Liver (tissue), 9 donors: ENCODE results near the gene DNAH10. TPM values are rescaled to one million over a fixed set of nuclear protein-coding genes. Genes with fewer than 3 reads are reported as not detected.

ENCODE experiments used
- DNase-seq: peaks from one replicate; pipeline ENCODE4 v3.0.0-alpha.2; 2017; ENCODE audit warnings: low spot score
- H3K27ac ChIP-seq, 2 donors: one replicate each; pipeline ENCODE4 v1.7.0; 2013; ENCODE audit warnings: inconsistent platforms in 2 of 2, low read length in 2 of 2, control low read depth in 1 of 2, low read depth in 1 of 2, mild to moderate bottlenecking in 1 of 2
- H3K27me3 ChIP-seq, 4 donors: one replicate each; pipeline versions ENCODE4 v1.6.1 to v1.7.0; 2013; ENCODE audit warnings: low read length in 3 of 4, inconsistent platforms in 1 of 4, mild to moderate bottlenecking in 1 of 4, moderate library complexity in 1 of 4; ENCODE audit not compliant: control insufficient read depth in 4 of 4, insufficient read depth in 4 of 4
- H3K36me3 ChIP-seq, 4 donors: one replicate each; pipeline versions ENCODE4 v1.6.1 to v1.7.0; 2013; ENCODE audit warnings: low read length in 3 of 4, mild to moderate bottlenecking in 3 of 4, low read depth in 1 of 4, moderate library complexity in 1 of 4; ENCODE audit not compliant: control insufficient read depth in 4 of 4, insufficient read depth in 3 of 4
- H3K4me1 ChIP-seq, 4 donors: one replicate each; pipeline versions ENCODE4 v1.6.1 to v1.7.0; 2013; ENCODE audit warnings: low read length in 3 of 4, mild to moderate bottlenecking in 3 of 4, moderate library complexity in 1 of 4; ENCODE audit not compliant: control insufficient read depth in 4 of 4, insufficient read depth in 4 of 4
- H3K4me3 ChIP-seq, 3 donors: one replicate each; pipeline versions ENCODE4 v1.6.1 to v1.7.0; 2013; ENCODE audit warnings: low read length in 3 of 3, control low read depth in 1 of 3, low read depth in 1 of 3, mild to moderate bottlenecking in 1 of 3
- H3K9ac ChIP-seq, 2 donors: one replicate each; pipeline ENCODE4 v1.7.0; 2013; ENCODE audit warnings: low read length in 2 of 2, mild to moderate bottlenecking in 2 of 2, moderate library complexity in 2 of 2, control low read depth in 1 of 2, low read depth in 1 of 2
- H3K9me3 ChIP-seq, 4 donors: one replicate each; pipeline versions ENCODE4 v1.6.1 to v1.7.0; 2013; ENCODE audit warnings: low read length in 3 of 4; ENCODE audit not compliant: control insufficient read depth in 4 of 4
- EGR1 ChIP-seq, 2 donors: IDR thresholded peaks; 2 replicates each; pipeline ENCODE4 v1.6.1; 2016 to 2018; ENCODE audit warnings: antibody characterized with exemption in 2 of 2, low read depth in 2 of 2
- FOXA2 ChIP-seq: IDR thresholded peaks from 2 replicates; pipeline ENCODE4 v1.6.1; 2016; ENCODE audit warnings: antibody characterized with exemption
- GABPA ChIP-seq, 2 donors: IDR thresholded peaks in 1 of 2; conservative IDR thresholded peaks in 1 of 2; 2 replicates each; pipeline ENCODE4 v1.6.1; 2016; ENCODE audit warnings: antibody characterized with exemption in 2 of 2, mild to moderate bottlenecking in 1 of 2, moderate library complexity in 1 of 2
- HNF4A ChIP-seq, 2 donors: conservative IDR thresholded peaks; 2 replicates each; pipeline ENCODE4 v1.6.1; 2016; ENCODE audit warnings: antibody characterized with exemption in 2 of 2, mild to moderate bottlenecking in 2 of 2
- JUND ChIP-seq, 2 donors: IDR thresholded peaks; 2 replicates each; pipeline ENCODE4 v1.6.1; 2016; ENCODE audit warnings: antibody characterized with exemption in 2 of 2
- RXRA ChIP-seq, 2 donors: IDR thresholded peaks; 2 replicates each; pipeline ENCODE4 v1.6.1; 2017 to 2018; ENCODE audit warnings: antibody characterized with exemption in 2 of 2, mild to moderate bottlenecking in 1 of 2
- SP1 ChIP-seq: IDR thresholded peaks from 2 replicates; pipeline ENCODE4 v1.6.1; 2018; ENCODE audit warnings: antibody characterized with exemption, mild to moderate bottlenecking
- TAF1 ChIP-seq: conservative IDR thresholded peaks from 2 replicates; pipeline ENCODE4 v1.6.1; 2016; ENCODE audit warnings: antibody characterized with exemption, mild to moderate bottlenecking
- YY1 ChIP-seq: IDR thresholded peaks from 2 replicates; pipeline ENCODE4 v1.6.1; 2016; ENCODE audit warnings: antibody characterized with exemption, mild to moderate bottlenecking
- WGBS: extraction: QIAGEN DNeasy Blood & Tissue Kit; methylation state at CpG from one replicate; pipeline ENCODE4 v1.1.7; 2013; 5-methylcytosine and 5-hydroxymethylcytosine counted together
- polyA plus RNA-seq, 2 donors: library from polyadenylated mRNA; stranded (reverse) in 1 of 2; unstranded in 1 of 2; fragments of 200-250 nt in 1 of 2; fragments of >200 nt in 1 of 2; fragmentation: Nextera tagmentation in 1 of 2; extraction: Ambion mirVana in 1 of 2; gene quantifications; one replicate each; pipeline versions ENCODE4 v1.2.1 to v1.2.3, GENCODE V29; 2013 to 2015
- total RNA-seq, 2 donors: library from RNA; depleted of rRNA; stranded (reverse); fragments of >200 nt; gene quantifications; one replicate each; pipeline ENCODE4 v1.2.3, GENCODE V29; 2014
- TF ChIP-seq, protein P1 (sequence below): IDR thresholded peaks from 2 replicates; pipeline ENCODE4 v1.6.1; 2016; ENCODE audit warnings: antibody characterized with exemption, mild to moderate bottlenecking
- TF ChIP-seq, protein P2 (sequence below): IDR thresholded peaks from 2 replicates; pipeline ENCODE4 v1.6.1; 2016; ENCODE audit warnings: antibody characterized with exemption
- TF ChIP-seq, protein P3 (sequence below): IDR thresholded peaks from 2 replicates; pipeline ENCODE4 v1.6.1; 2016; ENCODE audit warnings: antibody characterized with exemption
- TF ChIP-seq, protein P4 (sequence below): IDR thresholded peaks from 2 replicates; pipeline ENCODE4 v1.6.1; 2016; ENCODE audit warnings: antibody characterized with exemption
- TF ChIP-seq, protein P5 (sequence below): fragments of 150-350 bp; IDR thresholded peaks from 2 replicates; pipeline ENCODE4 v1.5.1; 2017; ENCODE audit warnings: improper control_type of control experiment, low read depth, low read length; ENCODE audit not compliant: missing input control
- donor health status: healthy.
- donor health status: healthy.
- donor health status: healthy.
- donor health status: healthy.
- donor health status: healthy.

DNAH10 gene
- total and polyA plus RNA-seq, 4 donors = 0.05 to 0.47 (median 0.07) TPM

DNA sequence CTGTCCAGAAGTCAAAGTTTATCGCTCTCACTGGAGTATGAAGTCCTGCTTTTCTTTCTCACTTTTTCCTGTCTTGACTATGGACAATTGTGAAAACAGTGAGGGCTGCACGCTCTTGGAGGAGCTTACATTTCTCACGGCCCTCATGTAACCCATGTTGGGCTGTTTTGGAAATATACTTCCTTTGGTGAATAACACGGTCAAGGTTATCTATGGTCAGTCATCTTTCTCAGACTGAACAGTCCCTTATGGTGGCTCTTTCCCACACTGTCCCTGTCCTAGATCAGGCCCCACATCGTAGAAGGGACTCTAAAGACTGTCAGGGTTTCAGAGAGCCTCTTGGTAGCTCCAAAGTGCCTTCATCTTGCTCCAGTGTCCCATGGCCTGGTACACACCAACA is 203.3 kb downstream of the DNAH10 start:
- H3K27ac ChIP-seq = no peak overlapping the region
- no peaks in the 10 kb centered on the region for H3K9me3 ChIP-seq
- H3K4me3 ChIP-seq = no peak overlapping the region
- TF ChIP-seq, protein P1, sequence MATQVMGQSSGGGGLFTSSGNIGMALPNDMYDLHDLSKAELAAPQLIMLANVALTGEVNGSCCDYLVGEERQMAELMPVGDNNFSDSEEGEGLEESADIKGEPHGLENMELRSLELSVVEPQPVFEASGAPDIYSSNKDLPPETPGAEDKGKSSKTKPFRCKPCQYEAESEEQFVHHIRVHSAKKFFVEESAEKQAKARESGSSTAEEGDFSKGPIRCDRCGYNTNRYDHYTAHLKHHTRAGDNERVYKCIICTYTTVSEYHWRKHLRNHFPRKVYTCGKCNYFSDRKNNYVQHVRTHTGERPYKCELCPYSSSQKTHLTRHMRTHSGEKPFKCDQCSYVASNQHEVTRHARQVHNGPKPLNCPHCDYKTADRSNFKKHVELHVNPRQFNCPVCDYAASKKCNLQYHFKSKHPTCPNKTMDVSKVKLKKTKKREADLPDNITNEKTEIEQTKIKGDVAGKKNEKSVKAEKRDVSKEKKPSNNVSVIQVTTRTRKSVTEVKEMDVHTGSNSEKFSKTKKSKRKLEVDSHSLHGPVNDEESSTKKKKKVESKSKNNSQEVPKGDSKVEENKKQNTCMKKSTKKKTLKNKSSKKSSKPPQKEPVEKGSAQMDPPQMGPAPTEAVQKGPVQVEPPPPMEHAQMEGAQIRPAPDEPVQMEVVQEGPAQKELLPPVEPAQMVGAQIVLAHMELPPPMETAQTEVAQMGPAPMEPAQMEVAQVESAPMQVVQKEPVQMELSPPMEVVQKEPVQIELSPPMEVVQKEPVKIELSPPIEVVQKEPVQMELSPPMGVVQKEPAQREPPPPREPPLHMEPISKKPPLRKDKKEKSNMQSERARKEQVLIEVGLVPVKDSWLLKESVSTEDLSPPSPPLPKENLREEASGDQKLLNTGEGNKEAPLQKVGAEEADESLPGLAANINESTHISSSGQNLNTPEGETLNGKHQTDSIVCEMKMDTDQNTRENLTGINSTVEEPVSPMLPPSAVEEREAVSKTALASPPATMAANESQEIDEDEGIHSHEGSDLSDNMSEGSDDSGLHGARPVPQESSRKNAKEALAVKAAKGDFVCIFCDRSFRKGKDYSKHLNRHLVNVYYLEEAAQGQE = no peak
- TF ChIP-seq, protein P2, sequence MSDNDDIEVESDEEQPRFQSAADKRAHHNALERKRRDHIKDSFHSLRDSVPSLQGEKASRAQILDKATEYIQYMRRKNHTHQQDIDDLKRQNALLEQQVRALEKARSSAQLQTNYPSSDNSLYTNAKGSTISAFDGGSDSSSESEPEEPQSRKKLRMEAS = no peak
- TF ChIP-seq YY1 = no peak
- no peak for TF ChIP-seq TAF1
- TF ChIP-seq, protein P3, sequence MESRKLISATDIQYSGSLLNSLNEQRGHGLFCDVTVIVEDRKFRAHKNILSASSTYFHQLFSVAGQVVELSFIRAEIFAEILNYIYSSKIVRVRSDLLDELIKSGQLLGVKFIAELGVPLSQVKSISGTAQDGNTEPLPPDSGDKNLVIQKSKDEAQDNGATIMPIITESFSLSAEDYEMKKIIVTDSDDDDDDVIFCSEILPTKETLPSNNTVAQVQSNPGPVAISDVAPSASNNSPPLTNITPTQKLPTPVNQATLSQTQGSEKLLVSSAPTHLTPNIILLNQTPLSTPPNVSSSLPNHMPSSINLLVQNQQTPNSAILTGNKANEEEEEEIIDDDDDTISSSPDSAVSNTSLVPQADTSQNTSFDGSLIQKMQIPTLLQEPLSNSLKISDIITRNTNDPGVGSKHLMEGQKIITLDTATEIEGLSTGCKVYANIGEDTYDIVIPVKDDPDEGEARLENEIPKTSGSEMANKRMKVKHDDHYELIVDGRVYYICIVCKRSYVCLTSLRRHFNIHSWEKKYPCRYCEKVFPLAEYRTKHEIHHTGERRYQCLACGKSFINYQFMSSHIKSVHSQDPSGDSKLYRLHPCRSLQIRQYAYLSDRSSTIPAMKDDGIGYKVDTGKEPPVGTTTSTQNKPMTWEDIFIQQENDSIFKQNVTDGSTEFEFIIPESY = no peak
- no peak for TF ChIP-seq JUND (IDR thresholded peaks at IDR 0.05)
- no peak for TF ChIP-seq HNF4A (conservative IDR thresholded peaks at IDR 0.05)
- TF ChIP-seq, protein P4, sequence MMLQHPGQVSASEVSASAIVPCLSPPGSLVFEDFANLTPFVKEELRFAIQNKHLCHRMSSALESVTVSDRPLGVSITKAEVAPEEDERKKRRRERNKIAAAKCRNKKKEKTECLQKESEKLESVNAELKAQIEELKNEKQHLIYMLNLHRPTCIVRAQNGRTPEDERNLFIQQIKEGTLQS = no peak
- no peak for TF ChIP-seq EGR1 (IDR thresholded peaks at IDR 0.05; ENCODE audit: low read depth in 2 of 2)
- TF ChIP-seq, protein P5, sequence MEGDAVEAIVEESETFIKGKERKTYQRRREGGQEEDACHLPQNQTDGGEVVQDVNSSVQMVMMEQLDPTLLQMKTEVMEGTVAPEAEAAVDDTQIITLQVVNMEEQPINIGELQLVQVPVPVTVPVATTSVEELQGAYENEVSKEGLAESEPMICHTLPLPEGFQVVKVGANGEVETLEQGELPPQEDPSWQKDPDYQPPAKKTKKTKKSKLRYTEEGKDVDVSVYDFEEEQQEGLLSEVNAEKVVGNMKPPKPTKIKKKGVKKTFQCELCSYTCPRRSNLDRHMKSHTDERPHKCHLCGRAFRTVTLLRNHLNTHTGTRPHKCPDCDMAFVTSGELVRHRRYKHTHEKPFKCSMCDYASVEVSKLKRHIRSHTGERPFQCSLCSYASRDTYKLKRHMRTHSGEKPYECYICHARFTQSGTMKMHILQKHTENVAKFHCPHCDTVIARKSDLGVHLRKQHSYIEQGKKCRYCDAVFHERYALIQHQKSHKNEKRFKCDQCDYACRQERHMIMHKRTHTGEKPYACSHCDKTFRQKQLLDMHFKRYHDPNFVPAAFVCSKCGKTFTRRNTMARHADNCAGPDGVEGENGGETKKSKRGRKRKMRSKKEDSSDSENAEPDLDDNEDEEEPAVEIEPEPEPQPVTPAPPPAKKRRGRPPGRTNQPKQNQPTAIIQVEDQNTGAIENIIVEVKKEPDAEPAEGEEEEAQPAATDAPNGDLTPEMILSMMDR = no peak
- no peak for TF ChIP-seq FOXA2
- no peak overlapping the region for H3K9ac ChIP-seq
- no peaks in the 10 kb centered on the region for H3K27me3 ChIP-seq
- H3K36me3 ChIP-seq = no peaks in the 10 kb centered on the region
- peaks cover 0 to 16% (median 8%) of the 10 kb centered on the region in 4 donors for H3K4me1 ChIP-seq
- 68% methylated on average over 5 of the region's 5 CpGs for WGBS
- no peak for DNase-seq

DNA sequence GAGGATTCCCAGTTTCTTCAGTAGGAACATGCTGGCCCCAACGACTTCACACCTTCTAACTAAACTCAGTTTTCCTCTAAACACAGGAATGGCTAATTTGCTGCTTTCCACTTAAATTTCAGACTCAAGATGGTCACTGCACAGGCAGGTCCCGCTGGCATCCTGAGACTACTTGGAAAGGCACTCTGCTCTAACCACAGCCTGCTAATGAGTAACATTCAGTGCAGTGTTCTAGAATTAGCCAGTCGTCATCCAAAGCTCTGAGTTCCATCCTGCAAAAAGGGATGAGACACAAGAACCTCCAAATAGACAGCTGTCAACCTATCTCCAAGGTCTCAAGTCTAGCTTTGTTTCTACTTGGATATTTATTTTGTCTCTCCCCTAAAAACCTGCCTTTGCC is 204.5 kb downstream of the DNAH10 start:
- Histone ChIP-seq H3K27me3 (no peaks in the 10 kb centered on the region), H3K36me3 (no peaks in the 10 kb centered on the region), H3K4me3 (no peak overlapping the region), H3K9ac (no peak overlapping the region), H3K27ac (no peak overlapping the region), H3K4me1 (peaks cover 0 to 22% (median 13%) of the 10 kb centered on the region in 4 donors), H3K9me3 (no peaks in the 10 kb centered on the region)
- 85% methylated on average over 3 of the region's 3 CpGs for WGBS
- DNase-seq = no peak
- TF ChIP-seq YY1 = no peak
- TF ChIP-seq, protein P4 = no peak
- no peak for TF ChIP-seq SP1
- no peak for TF ChIP-seq GABPA (IDR thresholded peaks at IDR 0.05 in 1 of 2, conservative IDR thresholded peaks at IDR 0.05 in 1 of 2)
- TF ChIP-seq EGR1 (IDR thresholded peaks at IDR 0.05; ENCODE audit: low read depth in 2 of 2) = no peak
- no peak for TF ChIP-seq RXRA (IDR thresholded peaks at IDR 0.05)
- TF ChIP-seq, protein P3 = no peak
- TF ChIP-seq JUND (IDR thresholded peaks at IDR 0.05) = no peak
- TF ChIP-seq, protein P1 = no peak
- TF ChIP-seq, protein P5 = no peak
